Body of pancreas (tissue), 4 donors: ENCODE data around the gene NEUROD6.

Experiments used
- POLR2A ChIP-seq, 3 donors: fragments of 450-650 bp; IDR thresholded peaks; one replicate each; pipeline ENCODE4 v1.6.1; 2016; ENCODE audit warnings: antibody characterized with exemption in 3 of 3, mild to moderate bottlenecking in 2 of 3
- TF ChIP-seq, protein P1 (sequence below), 7 experiments: fragments of 450-650 bp in 4 of 7; fragments of 200-600 bp in 3 of 7; sonication (generic) in 3 of 7; IDR thresholded peaks; one replicate each; pipeline ENCODE4 v1.5.1; 2016 to 2019; ENCODE audit warnings: antibody characterized with exemption in 7 of 7

DNA sequence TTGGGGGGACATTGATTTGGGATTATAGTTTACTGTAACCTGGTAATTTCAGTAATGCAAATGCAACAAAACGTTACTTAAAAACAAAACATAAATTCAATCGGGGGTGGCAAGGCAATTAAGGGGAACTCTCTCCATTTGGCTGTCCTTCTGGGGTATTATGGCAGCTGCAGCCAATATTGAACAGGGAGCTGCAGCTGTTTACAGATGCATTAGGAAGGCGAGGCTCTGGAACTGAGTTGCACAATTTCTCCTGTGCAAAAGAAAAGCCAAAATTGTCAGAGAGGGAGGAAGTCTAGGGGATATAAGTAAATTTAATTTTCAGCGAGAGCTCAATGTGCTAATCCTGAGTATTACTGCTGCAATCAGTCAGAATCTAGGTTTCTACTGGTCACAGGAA lies 36.1 kb downstream of the NEUROD6 start:
- TF ChIP-seq, protein P1, sequence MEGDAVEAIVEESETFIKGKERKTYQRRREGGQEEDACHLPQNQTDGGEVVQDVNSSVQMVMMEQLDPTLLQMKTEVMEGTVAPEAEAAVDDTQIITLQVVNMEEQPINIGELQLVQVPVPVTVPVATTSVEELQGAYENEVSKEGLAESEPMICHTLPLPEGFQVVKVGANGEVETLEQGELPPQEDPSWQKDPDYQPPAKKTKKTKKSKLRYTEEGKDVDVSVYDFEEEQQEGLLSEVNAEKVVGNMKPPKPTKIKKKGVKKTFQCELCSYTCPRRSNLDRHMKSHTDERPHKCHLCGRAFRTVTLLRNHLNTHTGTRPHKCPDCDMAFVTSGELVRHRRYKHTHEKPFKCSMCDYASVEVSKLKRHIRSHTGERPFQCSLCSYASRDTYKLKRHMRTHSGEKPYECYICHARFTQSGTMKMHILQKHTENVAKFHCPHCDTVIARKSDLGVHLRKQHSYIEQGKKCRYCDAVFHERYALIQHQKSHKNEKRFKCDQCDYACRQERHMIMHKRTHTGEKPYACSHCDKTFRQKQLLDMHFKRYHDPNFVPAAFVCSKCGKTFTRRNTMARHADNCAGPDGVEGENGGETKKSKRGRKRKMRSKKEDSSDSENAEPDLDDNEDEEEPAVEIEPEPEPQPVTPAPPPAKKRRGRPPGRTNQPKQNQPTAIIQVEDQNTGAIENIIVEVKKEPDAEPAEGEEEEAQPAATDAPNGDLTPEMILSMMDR (IDR thresholded peaks at IDR 0.05): no peak
- TF ChIP-seq POLR2A (IDR thresholded peaks at IDR 0.05): no peak
